GM12801 (cell line): Measurements from ENCODE around the gene APOLD1.

Source experiments
- CTCF ChIP-seq: IDR thresholded peaks from one replicate; pipeline ENCODE4 v1.5.1; 2011; ENCODE audit warnings: control low read depth; ENCODE audit not compliant: insufficient read length; ENCODE audit errors: extremely low read depth

The APOLD1 gene

DNA sequence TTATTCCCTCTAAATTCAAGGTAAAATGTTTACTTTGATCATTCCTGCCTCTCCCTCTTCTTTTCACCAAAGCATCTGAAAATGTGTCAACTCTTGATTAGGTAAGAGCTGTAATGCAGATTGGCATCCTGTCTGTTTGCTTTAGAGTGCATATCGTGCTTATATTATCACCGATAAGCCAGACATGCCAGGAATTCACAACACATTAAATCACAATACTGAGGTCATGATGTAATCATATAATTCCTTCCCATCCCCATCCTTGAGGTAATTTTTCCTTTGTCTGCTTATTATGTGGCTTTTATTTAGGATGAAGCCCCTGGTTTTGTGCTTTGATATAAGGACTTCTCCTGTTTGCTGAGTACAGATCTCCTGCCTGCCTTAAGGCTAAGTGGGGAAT lies 37.8 kb downstream of the APOLD1 start:
- TF ChIP-seq CTCF, result no peak

DNA sequence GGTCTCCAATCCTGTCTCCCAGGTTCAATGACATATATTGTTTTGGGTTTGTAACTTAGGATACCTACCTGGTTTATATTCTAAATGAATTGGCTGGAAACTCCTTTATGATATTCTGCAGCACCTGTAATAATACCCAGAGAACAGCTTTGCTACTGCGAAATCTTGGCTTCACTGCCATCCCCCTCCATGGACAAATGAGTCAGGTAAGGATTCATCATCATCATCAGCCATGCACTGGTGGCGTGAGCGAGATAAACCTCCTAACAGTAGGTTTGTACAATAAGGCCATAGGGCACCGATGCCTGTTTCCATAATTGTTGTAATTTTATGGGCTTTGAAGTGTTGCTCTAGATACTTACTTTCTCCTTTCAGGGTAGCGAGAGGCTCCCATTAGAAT lies 38.4 kb downstream of the APOLD1 start:
- no peak for TF ChIP-seq CTCF

GRCh38 chr12:12835378-12836146 lies 50.1 kb downstream of the APOLD1 start:
- TF ChIP-seq CTCF, result no peak

DNA sequence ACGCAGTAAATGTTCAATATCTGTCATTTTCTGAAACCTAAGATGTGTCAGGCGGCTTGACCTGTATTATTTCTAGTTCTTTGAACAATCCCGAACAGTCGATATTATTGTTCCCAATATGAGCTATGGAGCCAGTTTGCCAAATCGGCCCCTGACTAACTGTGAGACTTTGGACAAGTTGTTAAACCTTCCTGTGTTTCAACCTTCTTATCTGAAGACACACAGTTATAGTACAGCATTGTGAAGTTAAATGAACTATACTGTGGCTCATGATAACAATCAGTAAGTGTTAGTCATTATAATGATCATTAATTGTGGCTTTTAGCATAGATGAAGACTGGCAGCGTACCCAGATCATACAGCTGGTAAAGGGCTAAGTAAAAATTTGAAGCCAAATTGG lies 51.1 kb downstream of the APOLD1 start:
- TF ChIP-seq CTCF, result no peak

GRCh38 chr12:12837025-12837812 lies 51.8 kb downstream of the APOLD1 start:
- TF ChIP-seq CTCF, result no peak

DNA sequence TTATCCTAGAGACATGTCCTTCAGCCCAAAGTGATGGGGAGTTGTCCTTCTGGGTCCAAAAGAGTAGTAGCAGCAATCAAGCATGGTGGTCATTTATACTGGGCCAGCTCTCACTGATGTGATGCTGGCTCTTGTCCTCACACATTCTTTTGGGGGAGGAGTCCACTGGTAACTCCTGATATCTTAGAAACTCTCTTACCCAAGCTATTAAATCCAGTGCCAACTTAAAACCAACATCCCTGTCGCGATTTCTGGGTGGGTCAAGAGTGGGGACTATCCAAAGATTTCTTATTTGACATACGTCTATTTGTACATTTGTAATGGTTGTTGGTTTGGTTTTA lies 52.3 kb downstream of the APOLD1 start:
- TF ChIP-seq CTCF, result no peak

- TF ChIP-seq CTCF, result no peak
These were observed 53.5 kb downstream of the APOLD1 start for GRCh38 chr12:12839003-12839395.
